GM12878 (cell line): ENCODE results near the gene F13B. TPM values are rescaled to one million over a fixed set of nuclear protein-coding genes. Genes with fewer than 3 reads are reported as not detected.

Experiments used
- ATAC-seq: fragments of 200-7000 bp; cut with Tn5 transposase; 3 replicates; pipeline ENCODE4 v1.9.1; 2020; ENCODE audit warnings: mild to moderate bottlenecking, moderate library complexity
- BruUV-seq: library from RNA; stranded (reverse); fragments of 400-500 nt; replicated peaks from 2 replicates; lab custom pipeline; 2021; lab: Mats Ljungman, UMichigan
- CTCF ChIA-PET: fragments of 300-600 bp; sonication (Branson Sonifier 250); formaldehyde crosslinking; extraction: SDS; loops from one replicate; lab custom pipeline; 2021; ENCODE audit warnings: inconsistent platforms; lab: Yijun Ruan, JAX
- POLR2A ChIA-PET: fragments of 350-600 bp; formaldehyde crosslinking; extraction: SDS; loops from one replicate; lab custom pipeline; 2021; ENCODE audit warnings: inconsistent platforms; lab: Charles Lee
- RAD21 ChIA-PET: fragments of 300-600 bp; sonication (Branson Sonifier 250); formaldehyde crosslinking; loops from one replicate; lab custom pipeline; 2023; ENCODE audit warnings: antibody characterized with exemption; ENCODE audit not compliant: unreplicated experiment; lab: Charles Lee
- SMC1A ChIA-PET: fragments of 300-600 bp; sonication (Branson Sonifier 250); formaldehyde crosslinking; loops from one replicate; lab custom pipeline; 2023; ENCODE audit not compliant: unreplicated experiment, uncharacterized antibody; lab: Charles Lee
- DNase-seq: peaks from one replicate; pipeline ENCODE4 v3.0.0-alpha.2; 2011; ENCODE audit warnings: low read depth, low spot score
- FAIRE-seq: peaks from 3 replicates; lab custom pipeline; 2011; peaks lifted over from hg19 to GRCh38; lab: Jason Lieb, UNC
- H2AFZ ChIP-seq: 2 replicates; pipeline ENCODE4 v1.6.0; 2011; ENCODE audit warnings: low read depth, low read length, control low read depth; ENCODE audit not compliant: control insufficient read depth
- H3K27ac ChIP-seq: 2 replicates; pipeline ENCODE4 v1.5.1; 2011; ENCODE audit warnings: control low read depth; ENCODE audit not compliant: control insufficient read depth, insufficient read depth
- H3K27me3 ChIP-seq, 2 experiments: replicated peaks in 1 of 2; 2 replicates each; pipeline versions ENCODE4 v1.6.0 to v1.6.1; 2011; ENCODE audit warnings: low read length in 1 of 2; ENCODE audit not compliant: control insufficient read depth in 2 of 2, insufficient read depth in 2 of 2
- H3K36me3 ChIP-seq, 2 experiments: 2 replicates each; pipeline ENCODE4 v1.5.1; 2011; ENCODE audit warnings: low read length in 1 of 2; ENCODE audit not compliant: control insufficient read depth in 2 of 2, insufficient read depth in 2 of 2
- H3K4me1 ChIP-seq: 2 replicates; pipeline ENCODE4 v1.6.1; 2011; ENCODE audit warnings: mild to moderate bottlenecking, low read length, moderate library complexity, mixed read lengths; ENCODE audit not compliant: control insufficient read depth, insufficient read depth
- H3K4me2 ChIP-seq: 2 replicates; pipeline ENCODE4 v1.6.0; 2011; ENCODE audit warnings: control low read depth; ENCODE audit not compliant: control insufficient read depth, insufficient read depth
- H3K4me3 ChIP-seq: fragments of 200-600 bp; sonication (generic); 2 replicates; pipeline ENCODE4 v1.5.1; 2016
- H3K79me2 ChIP-seq: 2 replicates; pipeline ENCODE4 v1.6.0; 2011; ENCODE audit warnings: low read length; ENCODE audit not compliant: control insufficient read depth, insufficient read depth
- H3K9ac ChIP-seq: 2 replicates; pipeline ENCODE4 v1.8.0; 2011; ENCODE audit warnings: low read length, control low read depth, mixed read lengths; ENCODE audit not compliant: control insufficient read depth, insufficient read depth
- H3K9me3 ChIP-seq: replicated peaks from 3 replicates; pipeline ENCODE4 v1.5.1; 2011; ENCODE audit warnings: mild to moderate bottlenecking, low read length; ENCODE audit not compliant: control insufficient read depth, insufficient read depth
- H4K20me1 ChIP-seq: 2 replicates; pipeline ENCODE4 v1.6.0; 2011; ENCODE audit not compliant: control insufficient read depth, insufficient read depth
- MYB ChIP-seq: fragments of 150-350 bp; IDR thresholded peaks from 2 replicates; pipeline ENCODE4 v1.6.1; 2014; ENCODE audit warnings: mild to moderate bottlenecking, low read depth, low read length, borderline replicate concordance
- MYC ChIP-seq: IDR thresholded peaks from 2 replicates; pipeline ENCODE4 v1.6.1; 2011; ENCODE audit warnings: mild to moderate bottlenecking, low read length, moderate library complexity, inconsistent platforms; ENCODE audit not compliant: insufficient read depth, insufficient replicate concordance, insufficient read length, severe bottlenecking
- RUNX3 ChIP-seq: IDR thresholded peaks from 2 replicates; pipeline ENCODE4 v1.6.1; 2012; ENCODE audit warnings: low read length, inconsistent platforms
- SMAD1 ChIP-seq: fragments of 450-650 bp; IDR thresholded peaks from 2 replicates; pipeline ENCODE4 v1.6.1; 2018; ENCODE audit warnings: mild to moderate bottlenecking, low read depth; ENCODE audit not compliant: partially characterized antibody
- ZNF274 ChIP-seq: IDR thresholded peaks from one replicate; pipeline ENCODE4 v1.8.0; 2011; ENCODE audit not compliant: insufficient read length, insufficient read depth
- ZZZ3 ChIP-seq: IDR thresholded peaks from 2 replicates; pipeline ENCODE4 v1.6.1; 2011; ENCODE audit warnings: low read depth; ENCODE audit not compliant: control insufficient read depth, insufficient read length
- WGBS: methylation state at CpG from one replicate; pipeline ENCODE4 v1.1.6; 2016; ENCODE audit warnings: low lambda C conversion rate; ENCODE audit not compliant: insufficient replicate concordance, insufficient coverage; ENCODE audit errors: missing lambda C conversion rate; 5-methylcytosine and 5-hydroxymethylcytosine counted together
- in situ Hi-C: fragments of 300-500 bp; cut with MboI; formaldehyde crosslinking; loops from 9 replicates; pipeline ENCODE4 v1.14.3; 2018; ENCODE audit warnings: mixed read lengths
- intact Hi-C: fragments of 100-400 bp; cut with micrococcal nuclease; formaldehyde crosslinking; loops from one replicate; pipeline ENCODE4 v1.14.2; 2022; ENCODE audit not compliant: unreplicated experiment
- polyA plus RNA-seq, 11 experiments: library from polyadenylated mRNA; depleted of rRNA in 4 of 11; unstranded in 6 of 11; stranded (reverse) in 5 of 11; fragments of >200 nt; fragmentation: Nextera tagmentation in 4 of 11; fragmentation: Illumina TruSeq in 1 of 11; extraction: Ambion mirVana in 4 of 11; extraction: Trizol in 1 of 11; gene quantifications; 1 replicate in 1 of 11; 2 replicates in 10 of 11; pipeline versions ENCODE4 v1.2.1 to v1.2.3, GENCODE V29; 2011 to 2016; ENCODE audit warnings: inconsistent platforms in 2 of 11, missing spikeins in 2 of 11, low read depth in 1 of 11
- total RNA-seq, 4 experiments: library from RNA; depleted of rRNA in 3 of 4; stranded (reverse); fragments of >200 nt in 3 of 4; fragmentation: Illumina TruSeq in 1 of 4; extraction: Trizol in 1 of 4; gene quantifications; 2 replicates each; pipeline versions ENCODE4 v1.2.1 to v1.2.3, GENCODE V29; 2013 to 2021
- TF ChIP-seq, protein P1 (sequence below): fragments of 450-650 bp; conservative IDR thresholded peaks from 2 replicates; pipeline ENCODE4 v1.6.1; 2017; ENCODE audit warnings: mild to moderate bottlenecking, moderate library complexity
- TF ChIP-seq, protein P2 (sequence below), 3 experiments: IDR thresholded peaks in 2 of 3; conservative IDR thresholded peaks in 1 of 3; 2 replicates each; pipeline ENCODE4 v1.5.1; 2011; ENCODE audit warnings: low read depth in 3 of 3, low read length in 3 of 3, mild to moderate bottlenecking in 3 of 3, control low read depth in 2 of 3, moderate library complexity in 2 of 3, inconsistent platforms in 1 of 3, mixed read lengths in 1 of 3; ENCODE audit not compliant: control insufficient read depth in 2 of 3, insufficient read depth in 1 of 3; ENCODE audit errors: extremely low read depth in 1 of 3
- TF ChIP-seq, protein P3 (sequence below): fragments of 450-650 bp; IDR thresholded peaks from 2 replicates; pipeline ENCODE4 v1.6.1; 2017; ENCODE audit warnings: borderline replicate concordance
- TF ChIP-seq, protein P4 (sequence below): IDR thresholded peaks from 2 replicates; pipeline ENCODE4 v1.6.1; 2011; ENCODE audit warnings: low read depth, mild to moderate bottlenecking, low read length, moderate library complexity, borderline replicate concordance; ENCODE audit errors: extremely low read depth

F13B gene
- total and polyA plus RNA-seq, 10 of the 15 experiments (the other 5 are each of a cell fraction or from before 2014, with no cell fraction given) = 0.06 TPM; not detected in 9

DNA sequence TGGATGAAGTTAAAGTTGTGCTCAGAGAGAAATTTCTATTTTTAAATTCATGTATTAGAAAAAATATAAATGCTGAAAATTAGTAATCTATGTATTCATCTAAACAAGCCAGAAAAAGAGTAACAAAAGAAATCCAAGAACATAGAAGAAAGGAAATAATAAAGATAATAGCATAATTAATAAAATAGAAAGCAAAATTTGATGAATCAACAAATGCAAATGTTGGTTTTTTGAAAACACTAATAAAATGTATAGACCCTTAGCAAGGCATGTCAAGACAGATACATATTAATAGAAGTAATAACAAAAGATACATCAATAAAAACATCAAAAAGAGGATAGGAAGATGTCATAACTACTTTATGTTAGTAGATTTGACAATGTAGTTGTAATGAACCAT is 18.0 kb downstream of the F13B start:
- ChIA-PET RAD21 (no interaction called here), POLR2A (no interaction called here), SMC1A (no interaction called here), CTCF (no interaction called here)
- Histone ChIP-seq H2AFZ (no peak overlapping the region), H3K9ac (no peak overlapping the region), H3K4me3 (no peak overlapping the region), H4K20me1 (no peaks in the 10 kb centered on the region), H3K79me2 (no peaks in the 10 kb centered on the region), H3K4me2 (no peak overlapping the region), H3K27me3 (no peaks in the 10 kb centered on the region), H3K9me3 (no peaks in the 10 kb centered on the region; the same call in 2 of the 3 replicates), H3K27ac (no peak overlapping the region), H3K4me1 (no peaks in the 10 kb centered on the region), H3K36me3 (no peaks in the 10 kb centered on the region)
- DNase-seq (no peak), FAIRE-seq (no peak), ATAC-seq (no peak)
- intact Hi-C loops = no loop called here
- BruUV-seq = no TSS peak
- in situ Hi-C loops = no loop called here
- no peak for TF ChIP-seq ZNF274
- TF ChIP-seq, protein P1, sequence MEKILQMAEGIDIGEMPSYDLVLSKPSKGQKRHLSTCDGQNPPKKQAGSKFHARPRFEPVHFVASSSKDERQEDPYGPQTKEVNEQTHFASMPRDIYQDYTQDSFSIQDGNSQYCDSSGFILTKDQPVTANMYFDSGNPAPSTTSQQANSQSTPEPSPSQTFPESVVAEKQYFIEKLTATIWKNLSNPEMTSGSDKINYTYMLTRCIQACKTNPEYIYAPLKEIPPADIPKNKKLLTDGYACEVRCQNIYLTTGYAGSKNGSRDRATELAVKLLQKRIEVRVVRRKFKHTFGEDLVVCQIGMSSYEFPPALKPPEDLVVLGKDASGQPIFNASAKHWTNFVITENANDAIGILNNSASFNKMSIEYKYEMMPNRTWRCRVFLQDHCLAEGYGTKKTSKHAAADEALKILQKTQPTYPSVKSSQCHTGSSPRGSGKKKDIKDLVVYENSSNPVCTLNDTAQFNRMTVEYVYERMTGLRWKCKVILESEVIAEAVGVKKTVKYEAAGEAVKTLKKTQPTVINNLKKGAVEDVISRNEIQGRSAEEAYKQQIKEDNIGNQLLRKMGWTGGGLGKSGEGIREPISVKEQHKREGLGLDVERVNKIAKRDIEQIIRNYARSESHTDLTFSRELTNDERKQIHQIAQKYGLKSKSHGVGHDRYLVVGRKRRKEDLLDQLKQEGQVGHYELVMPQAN = no peak

DNA sequence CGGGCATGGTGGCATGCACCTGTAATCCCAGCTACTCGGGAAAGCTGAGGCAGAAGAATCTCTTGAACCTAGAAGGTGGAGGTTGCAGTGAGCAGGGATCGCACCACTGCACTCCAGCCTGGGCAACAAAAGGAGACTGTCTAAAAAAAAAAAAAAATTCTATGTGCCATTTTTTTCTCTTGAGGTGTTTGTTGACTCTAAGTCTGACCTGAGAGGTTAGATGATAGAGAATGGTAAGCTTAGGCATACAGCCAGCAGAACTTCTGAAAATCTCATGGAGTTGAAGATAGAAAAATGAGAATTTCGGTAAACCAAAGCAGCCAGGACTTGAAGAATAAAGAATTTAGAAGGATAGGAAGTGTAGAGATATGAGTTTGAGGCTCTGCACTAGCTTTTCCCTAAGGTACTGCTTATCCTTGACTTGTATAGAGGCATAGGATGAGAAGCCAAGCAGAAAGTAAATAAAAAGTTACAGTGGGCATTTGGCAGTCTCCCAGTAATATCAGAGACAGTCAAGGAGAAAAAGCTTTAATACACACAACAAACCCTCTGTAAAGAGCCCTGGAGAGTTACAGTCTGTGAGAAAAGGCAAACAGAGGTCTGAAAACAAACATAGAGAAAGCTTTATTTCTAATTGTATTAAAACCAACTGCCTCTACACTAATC is 24.3 kb downstream of the F13B start:
- POLR2A ChIA-PET = no interaction called here
- Histone ChIP-seq H3K9me3 (no peaks in the 10 kb centered on the region), H3K4me2 (no peak overlapping the region), H3K27ac (no peak overlapping the region), H4K20me1 (no peaks in the 10 kb centered on the region), H2AFZ (no peak overlapping the region), H3K27me3 (no peaks in the 10 kb centered on the region), H3K79me2 (no peaks in the 10 kb centered on the region), H3K9ac (no peak overlapping the region), H3K4me1 (no peaks in the 10 kb centered on the region), H3K4me3 (no peak overlapping the region), H3K36me3 (no peaks in the 10 kb centered on the region)
- CTCF ChIA-PET = no interaction called here
- intact Hi-C loops = no loop called here
- ATAC-seq (no peak), DNase-seq (no peak), FAIRE-seq (no peak)
- RAD21 ChIA-PET = interaction anchor here (1.6 kb wide), 1 partner anchor 29 kb away, joined by 3 read pairs; no protein-coding TSS in a partner anchor
- WGBS = 50% methylated on average over 2 of the region's 4 CpGs
- in situ Hi-C loops = no loop called here
- BruUV-seq = no TSS peak
- SMC1A ChIA-PET = interaction anchor here (0.5 kb wide), 1 partner anchor 19 kb away, joined by 3 read pairs; no protein-coding TSS in a partner anchor
- TF ChIP-seq, protein P2, sequence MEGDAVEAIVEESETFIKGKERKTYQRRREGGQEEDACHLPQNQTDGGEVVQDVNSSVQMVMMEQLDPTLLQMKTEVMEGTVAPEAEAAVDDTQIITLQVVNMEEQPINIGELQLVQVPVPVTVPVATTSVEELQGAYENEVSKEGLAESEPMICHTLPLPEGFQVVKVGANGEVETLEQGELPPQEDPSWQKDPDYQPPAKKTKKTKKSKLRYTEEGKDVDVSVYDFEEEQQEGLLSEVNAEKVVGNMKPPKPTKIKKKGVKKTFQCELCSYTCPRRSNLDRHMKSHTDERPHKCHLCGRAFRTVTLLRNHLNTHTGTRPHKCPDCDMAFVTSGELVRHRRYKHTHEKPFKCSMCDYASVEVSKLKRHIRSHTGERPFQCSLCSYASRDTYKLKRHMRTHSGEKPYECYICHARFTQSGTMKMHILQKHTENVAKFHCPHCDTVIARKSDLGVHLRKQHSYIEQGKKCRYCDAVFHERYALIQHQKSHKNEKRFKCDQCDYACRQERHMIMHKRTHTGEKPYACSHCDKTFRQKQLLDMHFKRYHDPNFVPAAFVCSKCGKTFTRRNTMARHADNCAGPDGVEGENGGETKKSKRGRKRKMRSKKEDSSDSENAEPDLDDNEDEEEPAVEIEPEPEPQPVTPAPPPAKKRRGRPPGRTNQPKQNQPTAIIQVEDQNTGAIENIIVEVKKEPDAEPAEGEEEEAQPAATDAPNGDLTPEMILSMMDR (IDR thresholded peaks at IDR 0.05 in 2 of 3, conservative IDR thresholded peaks at IDR 0.05 in 1 of 3; ENCODE audit: control insufficient read depth in 2 of 3, extremely low read depth in 1 of 3, insufficient read depth in 1 of 3, low read depth in 3 of 3, low read length in 3 of 3) = no peak
- no peak for TF ChIP-seq MYC
- TF ChIP-seq SMAD1 = no peak
- no peak for TF ChIP-seq RUNX3
- no peak for TF ChIP-seq ZNF274
- TF ChIP-seq, protein P3, sequence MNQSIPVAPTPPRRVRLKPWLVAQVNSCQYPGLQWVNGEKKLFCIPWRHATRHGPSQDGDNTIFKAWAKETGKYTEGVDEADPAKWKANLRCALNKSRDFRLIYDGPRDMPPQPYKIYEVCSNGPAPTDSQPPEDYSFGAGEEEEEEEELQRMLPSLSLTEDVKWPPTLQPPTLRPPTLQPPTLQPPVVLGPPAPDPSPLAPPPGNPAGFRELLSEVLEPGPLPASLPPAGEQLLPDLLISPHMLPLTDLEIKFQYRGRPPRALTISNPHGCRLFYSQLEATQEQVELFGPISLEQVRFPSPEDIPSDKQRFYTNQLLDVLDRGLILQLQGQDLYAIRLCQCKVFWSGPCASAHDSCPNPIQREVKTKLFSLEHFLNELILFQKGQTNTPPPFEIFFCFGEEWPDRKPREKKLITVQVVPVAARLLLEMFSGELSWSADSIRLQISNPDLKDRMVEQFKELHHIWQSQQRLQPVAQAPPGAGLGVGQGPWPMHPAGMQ = no peak
- TF ChIP-seq, protein P4, sequence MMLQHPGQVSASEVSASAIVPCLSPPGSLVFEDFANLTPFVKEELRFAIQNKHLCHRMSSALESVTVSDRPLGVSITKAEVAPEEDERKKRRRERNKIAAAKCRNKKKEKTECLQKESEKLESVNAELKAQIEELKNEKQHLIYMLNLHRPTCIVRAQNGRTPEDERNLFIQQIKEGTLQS = no peak
- no peak for TF ChIP-seq MYB
- TF ChIP-seq ZZZ3 = no peak
